GM23248 (cell line): ENCODE measurements around the gene CCR8.

Experiments used
- EZH2 ChIP-seq: fragments of 200-600 bp; sonication (generic); IDR thresholded peaks from 2 replicates; pipeline ENCODE4 v1.6.1; 2018; ENCODE audit warnings: antibody characterized with exemption, mild to moderate bottlenecking; ENCODE audit not compliant: insufficient read depth, poor library complexity, severe bottlenecking
- EZH2phosphoT487 ChIP-seq: fragments of 200-600 bp; sonication (generic); IDR thresholded peaks from 2 replicates; pipeline ENCODE4 v1.6.1; 2018; ENCODE audit warnings: antibody characterized with exemption, moderate library complexity, mild to moderate bottlenecking, low read depth; ENCODE audit not compliant: insufficient read depth

GRCh38 chr3:39281533-39281932 is 48.0 kb upstream of the CCR8 start:
- no peak for TF ChIP-seq EZH2
- no peak for TF ChIP-seq EZH2phosphoT487
